Mammary epithelial cell (primary cell): ENCODE measurements around the gene HOXD4.

Source experiments
- EZH2 ChIP-seq: IDR thresholded peaks from 2 replicates; pipeline ENCODE4 v1.6.1; 2012; ENCODE audit warnings: low read length, inconsistent platforms, borderline replicate concordance
- TF ChIP-seq, protein P1 (sequence below), 2 donors: IDR thresholded peaks in 1 of 2; conservative IDR thresholded peaks in 1 of 2; 2 replicates each; pipeline ENCODE4 v1.5.1; 2011 to 2012; ENCODE audit warnings: inconsistent platforms in 2 of 2, low read length in 2 of 2, mild to moderate bottlenecking in 2 of 2, control low read depth in 1 of 2, low read depth in 1 of 2; ENCODE audit not compliant: insufficient read depth in 1 of 2; ENCODE audit errors: extremely low read depth in 1 of 2

- TF ChIP-seq, protein P1, sequence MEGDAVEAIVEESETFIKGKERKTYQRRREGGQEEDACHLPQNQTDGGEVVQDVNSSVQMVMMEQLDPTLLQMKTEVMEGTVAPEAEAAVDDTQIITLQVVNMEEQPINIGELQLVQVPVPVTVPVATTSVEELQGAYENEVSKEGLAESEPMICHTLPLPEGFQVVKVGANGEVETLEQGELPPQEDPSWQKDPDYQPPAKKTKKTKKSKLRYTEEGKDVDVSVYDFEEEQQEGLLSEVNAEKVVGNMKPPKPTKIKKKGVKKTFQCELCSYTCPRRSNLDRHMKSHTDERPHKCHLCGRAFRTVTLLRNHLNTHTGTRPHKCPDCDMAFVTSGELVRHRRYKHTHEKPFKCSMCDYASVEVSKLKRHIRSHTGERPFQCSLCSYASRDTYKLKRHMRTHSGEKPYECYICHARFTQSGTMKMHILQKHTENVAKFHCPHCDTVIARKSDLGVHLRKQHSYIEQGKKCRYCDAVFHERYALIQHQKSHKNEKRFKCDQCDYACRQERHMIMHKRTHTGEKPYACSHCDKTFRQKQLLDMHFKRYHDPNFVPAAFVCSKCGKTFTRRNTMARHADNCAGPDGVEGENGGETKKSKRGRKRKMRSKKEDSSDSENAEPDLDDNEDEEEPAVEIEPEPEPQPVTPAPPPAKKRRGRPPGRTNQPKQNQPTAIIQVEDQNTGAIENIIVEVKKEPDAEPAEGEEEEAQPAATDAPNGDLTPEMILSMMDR (conservative IDR thresholded peaks at IDR 0.05 in 1 of 2, IDR thresholded peaks at IDR 0.05 in 1 of 2; ENCODE audit: extremely low read depth in 1 of 2, insufficient read depth in 1 of 2, low read depth in 1 of 2, low read length in 2 of 2): no peak
- TF ChIP-seq EZH2: peak; percentile 55
These were observed 22.4 kb downstream of the HOXD4 start for GRCh38 chr2:176173567-176174381.
